ENCODE measurements around the gene PXT1.
"Not testable (repeated sequence)": the region's sequence is repeated elsewhere in the genome, so short reads cannot be mapped to it uniquely, and the experiment has no call there.

The PXT1 gene

DNA sequence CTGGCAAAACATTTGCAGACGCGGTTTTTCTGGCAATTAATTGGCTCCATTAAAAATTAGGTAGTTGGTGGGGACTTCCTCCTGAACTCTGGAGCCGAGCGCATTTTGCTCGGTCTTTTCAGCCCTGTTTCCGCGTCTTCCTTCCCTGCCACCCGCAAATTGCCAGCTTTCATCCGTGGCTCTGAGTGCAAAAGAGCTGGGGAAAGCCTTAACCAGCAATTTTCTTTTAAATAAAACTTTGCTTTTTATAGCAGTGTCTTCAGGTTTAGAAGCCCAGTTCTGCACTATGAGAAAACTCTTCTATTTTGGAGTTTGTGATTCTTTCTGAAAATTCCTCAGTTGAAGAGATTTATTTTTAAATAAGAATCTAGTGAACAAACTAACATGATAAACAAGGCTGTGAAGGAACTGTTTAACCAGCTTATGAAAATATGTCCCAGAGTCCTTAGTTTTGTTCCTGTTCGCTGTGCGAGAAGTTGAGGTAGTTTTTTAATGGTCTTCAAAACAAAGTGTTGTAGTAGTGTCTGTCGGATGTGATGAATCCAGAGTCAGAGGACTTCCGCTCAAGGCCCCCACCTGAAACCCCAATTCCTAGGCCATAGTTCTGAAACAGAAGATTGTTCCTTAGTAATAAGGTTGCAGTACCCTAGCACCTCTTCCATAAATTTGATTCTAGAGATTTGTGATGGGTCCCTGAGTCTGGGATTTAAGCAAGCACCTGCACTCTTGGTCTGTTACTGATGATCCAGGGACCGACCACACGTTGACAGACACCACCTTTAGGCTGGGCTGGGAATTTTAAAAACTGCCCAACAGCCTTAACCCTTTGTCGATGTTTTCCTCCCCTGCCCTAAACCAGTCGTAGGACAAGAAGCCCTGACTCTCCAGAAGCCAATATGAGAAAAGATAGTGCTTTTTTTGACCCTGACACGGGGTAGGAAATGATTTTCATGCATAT lies 1.1 kb upstream of the PXT1 start:
- DNase-seq: peak; percentile 2

DNA sequence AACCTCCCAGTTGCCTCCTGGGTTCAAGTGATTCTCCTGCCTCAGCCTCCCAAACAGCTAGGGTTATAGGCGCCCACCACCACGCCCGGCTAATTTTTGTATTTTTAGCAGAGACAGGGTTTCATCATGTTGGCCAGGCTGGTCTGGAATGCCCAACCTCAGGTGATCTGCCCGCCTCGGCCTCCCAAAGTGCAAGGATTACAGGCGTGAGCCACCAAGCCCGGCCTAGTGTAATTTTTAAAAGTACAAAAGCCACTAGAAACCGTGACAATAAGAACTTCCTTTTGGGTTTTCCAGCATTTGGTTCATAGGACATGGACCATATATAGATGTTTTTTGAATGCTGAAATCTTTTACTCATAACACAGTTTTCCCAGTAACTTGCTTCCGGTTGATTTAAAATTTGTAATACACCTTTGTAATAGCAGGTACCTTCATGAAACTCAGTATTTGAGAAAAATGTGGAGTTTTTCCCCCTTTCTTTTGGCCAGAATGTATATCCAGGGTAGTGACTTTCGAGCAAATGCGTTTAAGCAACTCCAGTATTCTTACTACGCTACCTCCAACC lies 467 bp downstream of the PXT1 start:
- no peak for DNase-seq

DNA sequence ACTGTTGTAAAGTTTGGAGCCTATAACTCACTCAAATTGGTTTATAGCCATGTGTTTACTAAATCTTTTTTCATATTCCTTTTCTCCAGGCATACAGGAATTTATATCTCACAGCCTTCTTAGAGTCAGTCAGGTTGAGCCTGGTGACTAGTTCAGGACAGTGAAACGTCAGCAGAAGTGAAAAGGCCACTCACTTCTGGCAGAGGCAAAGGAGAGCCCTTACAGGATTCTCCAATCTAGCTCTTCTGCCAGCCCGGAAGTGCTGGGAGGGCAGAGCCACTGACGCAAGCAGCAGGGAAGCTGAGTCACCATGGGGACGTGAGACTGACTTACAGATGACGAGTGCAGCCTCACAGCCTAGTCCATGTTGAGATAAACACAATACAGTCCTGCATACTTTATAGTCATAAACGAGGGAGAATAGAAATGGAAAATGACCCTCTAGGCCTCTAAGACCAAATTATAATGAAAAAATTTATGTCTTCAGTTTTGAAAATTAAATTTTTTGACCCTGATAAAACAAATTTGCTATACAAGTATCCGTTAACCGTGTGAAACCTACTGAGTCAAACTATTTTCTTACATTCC lies 1.3 kb downstream of the PXT1 start:
- peak; percentile 90 for DNase-seq

DNA sequence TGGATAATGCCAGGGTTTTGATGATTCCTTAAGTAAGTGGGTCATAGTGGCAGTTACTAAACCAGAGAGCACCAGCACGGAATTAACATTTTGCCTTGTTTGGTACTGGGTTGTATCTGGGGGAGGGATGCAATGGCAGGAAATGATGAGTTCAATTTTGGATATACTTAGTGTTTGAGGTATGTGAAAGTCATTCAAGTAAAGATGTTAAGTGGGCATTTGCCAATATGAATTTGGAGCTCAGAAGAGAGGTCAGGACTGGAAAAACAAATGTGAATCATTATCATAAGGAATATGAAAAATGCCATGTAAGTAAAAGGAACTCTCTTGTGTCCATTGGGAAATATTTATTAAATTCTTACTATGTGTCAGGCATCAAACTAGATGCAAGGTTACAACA lies 6.2 kb downstream of the PXT1 start:
- no peak for DNase-seq

DNA sequence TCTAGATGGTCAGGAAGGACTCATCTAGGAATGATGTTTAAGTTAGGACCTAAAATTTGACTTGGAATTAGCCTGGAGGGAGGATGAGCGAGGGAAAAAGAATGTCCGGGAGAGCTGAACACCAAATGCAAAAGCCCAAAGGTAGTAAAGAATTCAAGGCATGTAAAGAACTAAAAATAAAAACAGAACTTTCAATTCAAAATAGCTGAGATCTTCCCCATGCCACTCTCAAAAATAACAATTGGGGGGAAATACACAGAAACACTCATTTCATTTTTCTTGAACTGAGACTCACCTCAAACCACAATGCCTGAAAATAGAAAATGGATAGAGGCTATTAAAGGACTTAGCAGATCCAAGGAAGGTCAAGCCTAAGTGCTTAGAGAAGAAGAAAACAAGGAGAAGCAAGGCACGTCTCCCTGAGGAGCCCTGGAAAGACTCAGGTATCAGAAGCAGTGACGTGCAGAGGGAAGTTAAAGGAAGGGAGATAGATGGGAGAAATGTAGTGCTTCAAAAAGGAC lies 10.4 kb downstream of the PXT1 start:
- no peak for DNase-seq

DNA sequence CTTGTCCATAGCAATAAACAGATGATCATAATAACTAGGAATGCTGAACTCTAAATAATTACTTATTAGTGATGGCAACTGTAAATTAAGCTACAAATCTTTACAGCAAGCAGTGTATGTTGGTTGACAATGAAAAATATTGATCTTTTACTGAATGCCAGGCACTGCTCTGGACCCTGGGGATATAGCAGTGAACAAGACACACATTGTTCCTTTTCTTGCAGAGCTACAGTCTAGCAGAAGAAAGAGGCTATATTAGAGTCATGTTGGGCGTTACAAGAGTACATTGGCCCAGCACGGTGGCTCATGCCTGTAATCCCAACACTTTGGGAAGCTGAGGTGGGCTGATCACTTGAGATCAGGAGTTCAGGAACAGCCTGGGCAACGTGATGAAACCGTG lies 11.5 kb downstream of the PXT1 start:
- no peak for DNase-seq

DNA sequence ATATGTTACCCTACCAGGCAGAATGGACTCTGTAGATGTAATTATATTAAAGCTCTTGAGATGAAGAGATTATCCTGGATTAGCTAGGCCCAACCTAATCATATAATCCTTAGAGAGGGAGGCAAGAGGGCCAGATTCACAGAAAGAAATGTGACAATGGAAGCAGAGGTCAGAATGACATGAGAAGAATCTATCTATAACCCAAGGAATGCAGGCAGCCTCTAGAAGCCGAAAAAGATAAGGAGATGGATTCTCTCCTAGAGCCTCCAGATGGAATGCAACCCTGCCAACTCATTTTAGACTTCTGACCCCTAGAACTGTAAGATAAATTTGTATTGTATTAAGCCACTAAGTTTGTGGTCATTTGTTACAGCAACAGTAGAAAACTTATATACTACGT lies 12.3 kb downstream of the PXT1 start:
- DNase-seq: no peak

DNA sequence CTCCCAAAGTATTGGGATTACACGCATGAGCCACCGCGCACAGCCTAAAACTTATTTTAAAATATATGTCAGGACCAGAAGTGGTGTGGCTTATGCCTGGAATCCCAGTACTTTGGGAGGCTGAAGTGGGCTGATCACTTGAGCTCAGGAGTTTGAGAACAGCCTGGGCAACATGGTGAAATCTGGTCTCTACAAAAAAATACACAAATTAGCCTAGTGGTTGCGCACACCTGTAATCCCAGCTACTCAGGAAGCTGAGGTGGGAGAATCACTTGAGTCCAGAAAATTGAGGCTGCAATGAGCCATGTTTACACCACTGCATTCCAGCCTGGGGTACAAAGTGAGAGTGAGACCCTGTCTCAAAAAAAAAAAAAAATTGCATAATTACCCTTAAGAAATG lies 13.7 kb downstream of the PXT1 start:
- no peak for DNase-seq

DNA sequence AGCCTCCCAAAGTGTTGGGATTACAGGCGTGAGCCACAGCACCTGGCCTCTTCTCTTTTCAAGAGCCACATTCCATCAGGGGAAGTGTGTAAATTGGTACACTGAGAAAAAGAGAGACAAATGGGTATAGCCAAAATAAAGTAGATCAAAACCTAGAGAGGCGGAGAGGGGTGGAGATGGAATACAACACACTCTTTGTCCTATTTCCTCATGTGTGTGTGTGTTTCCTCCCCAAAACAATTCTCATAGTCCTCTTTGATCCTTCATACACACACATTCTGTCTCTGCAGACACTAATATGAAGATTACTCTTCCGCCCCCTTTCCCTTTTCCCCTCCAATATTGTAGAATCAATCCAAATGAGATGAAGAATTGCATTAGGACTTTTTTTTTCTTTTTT lies 16.0 kb downstream of the PXT1 start:
- DNase-seq: no peak

DNA sequence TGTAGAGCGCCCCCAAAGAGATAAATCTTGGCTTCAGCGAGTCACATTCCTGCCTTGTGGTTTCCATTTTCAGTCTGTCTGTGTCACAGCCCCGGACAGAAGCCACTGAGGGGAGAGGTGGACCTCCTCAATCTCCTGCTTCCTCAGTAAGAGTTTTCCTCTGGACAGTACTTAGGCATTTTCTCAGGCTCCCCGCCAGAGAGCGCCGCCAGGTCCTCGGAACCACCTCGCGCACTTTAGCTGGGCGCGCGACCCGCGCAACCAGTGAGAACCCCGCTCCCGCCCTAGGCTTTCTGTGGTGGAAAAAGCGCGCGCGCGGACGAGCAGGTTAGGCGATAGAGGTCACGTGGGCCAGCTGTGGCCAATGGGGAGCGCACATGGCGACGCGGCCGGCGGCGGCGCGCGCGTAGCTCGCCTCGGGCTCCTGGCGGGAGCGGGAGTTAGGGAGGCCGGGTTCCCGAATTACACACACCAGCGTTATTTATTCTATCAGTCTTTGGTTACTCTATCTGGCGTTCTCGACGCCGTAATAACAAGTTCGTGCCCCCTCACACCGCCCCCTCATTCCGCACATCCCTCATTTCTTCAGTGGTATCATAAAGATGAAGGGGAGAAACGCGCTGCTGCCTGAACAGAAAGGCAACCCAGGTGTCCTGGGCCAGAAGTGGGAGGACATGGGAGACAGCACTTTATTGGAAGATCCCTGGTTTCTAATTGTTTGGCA lies 19.4 kb downstream of the PXT1 start:
- DNase-seq: peak; percentile 99

DNA sequence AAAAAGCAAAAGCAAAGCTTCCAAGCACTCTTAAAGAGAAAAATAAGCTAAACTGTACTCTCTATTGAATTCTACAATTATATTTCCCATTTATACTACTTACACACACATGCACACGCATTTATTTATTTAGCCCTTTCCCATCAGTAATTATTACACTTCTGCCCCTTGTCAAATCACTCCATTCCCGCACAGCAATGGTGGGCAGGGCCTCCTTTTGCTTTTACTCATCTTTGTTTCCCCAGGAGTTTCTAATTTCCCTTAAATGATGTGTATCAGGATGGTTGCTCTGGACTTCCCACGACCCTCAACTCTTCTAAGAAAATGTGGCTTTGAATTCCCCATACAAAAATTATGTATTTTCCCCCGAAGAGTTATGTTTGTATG lies 19.9 kb downstream of the PXT1 start:
- no peak for DNase-seq

DNA sequence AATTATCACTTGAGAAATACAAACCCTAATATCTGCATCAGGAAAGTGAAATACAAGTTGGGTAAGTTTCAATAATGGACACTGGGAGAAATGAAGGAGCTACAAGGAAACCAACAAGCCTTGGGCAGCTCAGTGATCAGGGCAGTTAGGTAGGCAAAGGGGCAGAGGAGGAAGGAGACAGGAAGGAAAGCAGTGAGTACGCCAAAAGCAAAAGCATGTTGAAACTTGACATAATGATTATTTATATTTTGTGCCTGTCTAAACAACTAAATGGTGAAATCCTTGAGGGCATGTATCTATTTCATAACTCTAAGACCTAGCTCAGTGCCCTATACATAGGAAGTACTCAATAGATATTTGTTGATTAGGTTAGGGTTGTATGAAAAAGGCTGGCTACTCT lies 23.3 kb downstream of the PXT1 start:
- no peak for DNase-seq

DNA sequence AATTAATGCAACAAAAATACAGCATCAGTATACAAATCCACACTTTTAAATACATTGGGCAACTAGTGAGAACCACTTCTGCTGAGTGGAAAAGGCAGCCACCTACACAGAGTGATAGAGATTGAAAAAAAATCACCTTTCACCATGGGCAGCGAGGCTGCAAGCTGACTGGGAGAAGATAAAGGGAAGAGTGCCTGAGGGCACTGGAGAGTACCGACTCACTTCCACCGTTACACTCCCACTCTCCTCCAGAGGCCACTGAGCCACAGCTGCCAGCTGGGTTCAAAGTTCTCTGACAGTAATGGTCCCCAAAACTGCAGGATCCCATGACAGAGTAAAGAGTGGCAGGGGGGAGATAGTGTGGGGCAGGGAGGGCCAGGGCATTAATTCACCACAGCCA lies 24.1 kb downstream of the PXT1 start:
- no peak for DNase-seq

DNA sequence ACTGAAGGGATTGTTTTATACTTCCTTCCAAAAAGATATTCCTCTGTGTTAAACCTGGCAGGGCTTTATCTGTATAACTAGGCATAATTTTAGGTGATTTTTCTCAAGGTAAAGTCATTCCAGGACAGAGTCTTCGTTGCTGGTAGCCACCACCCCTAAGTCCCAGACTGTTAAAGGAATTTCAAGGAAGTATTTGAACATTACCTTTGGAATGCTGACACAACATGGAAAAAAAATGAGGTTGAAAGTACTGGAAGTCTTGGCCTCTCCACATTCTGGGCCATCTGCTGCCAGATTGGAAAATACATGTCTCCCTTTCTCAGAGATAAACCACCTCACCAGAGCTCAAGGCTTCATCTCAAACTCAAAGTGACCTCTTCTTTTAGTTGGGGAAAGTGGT lies 28.2 kb downstream of the PXT1 start:
- no peak for DNase-seq

DNA sequence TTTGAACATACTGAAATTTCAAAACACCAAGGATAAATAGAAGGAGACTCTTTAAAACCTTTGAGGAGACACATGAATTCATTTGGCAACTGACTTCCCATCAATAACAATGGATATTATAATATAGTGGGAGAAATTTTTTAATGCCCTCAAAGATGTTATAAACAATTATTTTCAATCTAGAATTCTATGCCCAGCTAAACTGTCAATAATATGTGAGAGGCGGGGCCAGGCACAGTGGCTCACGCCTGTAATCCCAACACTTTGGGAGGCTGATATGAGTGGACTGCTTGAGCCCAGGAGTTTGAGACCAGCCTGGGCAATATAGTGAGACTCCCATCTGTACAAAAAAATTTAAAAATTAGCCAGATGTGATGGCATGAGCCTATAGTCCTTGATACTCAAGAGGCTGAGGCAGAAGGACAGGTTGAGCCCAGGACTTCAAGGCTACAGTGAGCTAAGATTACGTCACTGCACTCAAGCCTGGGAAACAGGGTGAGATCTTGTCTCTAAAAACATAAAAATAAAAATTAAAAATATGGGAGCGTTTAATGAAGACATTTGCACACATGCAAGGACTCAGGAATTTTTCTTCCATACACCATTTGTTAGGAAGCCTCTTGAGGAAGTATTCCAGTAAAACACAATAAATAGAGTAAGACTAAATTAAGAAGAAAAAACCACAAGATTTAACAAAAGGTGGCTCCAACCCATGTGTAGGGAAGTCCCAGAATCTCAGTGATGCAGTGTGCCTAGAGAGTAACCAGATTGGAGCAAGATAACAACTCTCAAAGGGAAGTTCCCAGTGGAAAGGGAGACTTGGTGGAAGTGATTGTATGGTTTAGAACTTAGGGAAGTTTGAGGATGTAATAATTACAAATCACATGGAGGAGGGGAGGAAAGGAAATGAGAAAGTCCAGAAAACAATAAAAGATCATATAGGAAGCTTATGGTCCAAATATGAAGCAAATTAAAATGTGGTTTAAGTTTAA lies 28.9 kb downstream of the PXT1 start:
- DNase-seq: no peak

DNA sequence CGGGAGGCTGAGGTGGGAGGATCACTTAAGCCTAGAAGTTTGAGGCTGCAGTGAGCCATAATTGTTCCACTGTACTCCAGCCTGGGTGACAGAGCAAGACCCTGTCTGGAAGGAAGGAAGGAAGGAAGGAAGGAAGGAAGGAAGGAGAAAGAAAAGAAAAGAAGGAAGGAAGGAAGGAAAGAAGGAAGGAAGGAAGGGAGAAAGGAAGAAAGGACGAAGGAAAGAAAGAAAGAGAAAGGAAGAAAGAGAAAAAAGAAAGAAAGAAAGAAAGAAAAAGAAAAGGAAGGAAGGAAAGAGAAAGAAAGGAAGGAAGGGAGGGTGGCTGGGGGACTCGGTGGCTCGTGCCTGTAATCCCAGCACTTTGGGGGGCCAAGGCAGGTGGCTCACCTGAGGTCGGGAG lies 32.9 kb downstream of the PXT1 start:
- not testable (repeated sequence) for DNase-seq

DNA sequence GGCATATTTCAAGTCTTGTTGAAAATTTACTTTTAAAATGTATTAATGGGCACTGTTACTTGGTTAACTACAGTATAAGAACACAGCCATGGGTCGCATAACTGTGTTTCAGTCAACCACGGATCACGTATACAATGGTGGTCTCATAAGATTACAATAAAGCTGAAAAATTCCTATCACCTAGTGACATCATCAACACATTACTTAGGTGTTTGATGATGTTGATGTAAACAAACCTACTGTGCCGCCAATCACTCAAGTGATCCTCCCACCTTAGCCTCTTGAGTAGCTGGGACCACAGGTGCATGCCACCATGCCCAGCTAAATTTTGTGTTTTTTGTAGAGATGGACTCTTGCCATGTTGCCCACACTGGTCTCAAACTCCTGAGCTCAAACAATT lies 38.5 kb downstream of the PXT1 start:
- no peak for DNase-seq

DNA sequence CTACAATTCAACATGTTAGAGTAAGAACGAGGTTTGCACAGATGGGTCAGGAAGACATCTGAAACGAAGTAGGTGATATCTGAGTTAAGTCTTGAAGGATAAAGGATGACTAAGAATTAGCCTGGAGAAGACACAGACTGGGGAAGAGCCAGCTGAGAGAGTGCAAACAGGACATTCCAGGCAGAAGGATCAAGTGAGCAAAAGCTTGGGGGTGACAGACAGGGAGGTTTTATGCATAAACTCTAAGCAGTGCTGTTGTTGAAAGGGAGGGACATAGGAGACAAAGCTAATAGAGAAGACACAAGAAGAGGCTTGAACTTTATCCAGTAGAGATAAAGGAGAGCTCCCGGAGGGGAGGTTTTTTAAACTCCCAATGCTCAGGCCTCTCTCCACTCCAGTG lies 40.2 kb downstream of the PXT1 start:
- DNase-seq: no peak

DNA sequence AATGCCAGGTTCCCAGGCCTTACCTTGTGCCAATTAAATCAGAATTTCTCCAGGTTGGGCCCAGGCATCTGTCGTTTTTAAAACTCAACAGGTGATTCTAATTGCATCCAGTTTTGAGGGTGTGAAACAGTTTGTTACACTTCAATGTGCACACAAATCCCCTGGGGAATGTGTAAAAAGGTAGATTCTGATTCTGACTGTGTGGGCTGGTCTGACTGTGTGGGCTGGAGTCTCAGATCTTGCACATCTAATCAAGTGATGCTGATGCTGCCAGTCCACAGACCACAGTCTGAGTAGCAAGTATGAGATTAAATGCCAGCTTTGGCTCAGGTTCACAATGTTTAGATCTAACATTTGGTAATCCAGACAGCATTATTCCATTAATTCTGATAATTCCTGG lies 42.7 kb downstream of the PXT1 start:
- no peak for DNase-seq

DNA sequence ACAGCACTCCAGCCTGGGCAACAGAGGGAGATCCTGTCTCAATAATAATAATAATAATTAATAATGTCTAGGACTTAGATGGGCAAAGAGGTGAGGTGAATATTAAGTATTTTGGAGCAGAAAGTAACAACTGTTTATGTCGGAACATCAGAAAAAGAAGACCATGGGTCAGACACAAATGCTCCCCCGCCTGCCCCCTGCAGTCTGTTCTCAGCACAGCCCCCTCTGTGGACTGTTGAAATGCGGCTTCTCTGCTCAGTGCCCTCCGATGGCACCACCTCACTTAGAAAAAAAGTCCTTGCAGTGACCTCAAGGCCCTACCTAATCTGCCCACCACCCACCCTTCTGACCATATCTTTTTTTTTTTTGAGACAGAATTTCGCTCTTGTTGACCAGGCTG lies 50.0 kb downstream of the PXT1 start:
- no peak for DNase-seq

DNA sequence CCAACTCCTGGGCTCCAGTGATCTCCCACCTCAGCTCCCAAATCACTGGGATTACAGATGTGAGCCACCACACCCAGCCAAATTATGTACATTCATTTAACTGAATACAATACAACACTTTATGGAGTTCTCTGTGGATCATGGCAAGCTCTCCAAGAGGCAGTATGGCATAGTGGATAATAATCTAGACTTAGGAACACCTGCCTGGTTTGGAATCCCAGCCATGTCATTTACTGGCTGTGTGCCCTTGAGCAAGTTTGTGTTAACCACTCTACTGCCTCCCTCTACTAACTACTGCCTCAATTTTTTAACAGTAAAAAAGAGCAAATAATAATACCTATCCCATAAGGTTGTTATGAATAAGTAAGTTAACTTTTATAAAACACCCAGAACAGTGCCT lies 53.3 kb downstream of the PXT1 start:
- DNase-seq: no peak
